SK-N-SH (cell line): ENCODE measurements around the gene DSCAML1. TPM values are rescaled to one million over a fixed set of nuclear protein-coding genes. Genes with fewer than 3 reads are reported as not detected.

Experiments used
- CTCF ChIA-PET: fragments of 300-600, 350-600 bp; formaldehyde crosslinking; extraction: SDS; loops from one replicate; lab custom pipeline; 2021; lab: Yijun Ruan, JAX
- POLR2A ChIA-PET: fragments of 350-600 bp; sonication (Branson Sonifier 250); formaldehyde crosslinking; extraction: SDS; loops from one replicate; lab custom pipeline; 2020; ENCODE audit warnings: antibody characterized with exemption, inconsistent platforms; lab: Yijun Ruan, JAX
- DNase-seq: peaks from one replicate; pipeline ENCODE4 v3.0.0; 2012
- H2AFZ ChIP-seq: fragments of 200-600 bp; sonication (generic); 2 replicates; pipeline ENCODE4 v1.8.1; 2016; ENCODE audit warnings: antibody characterized with exemption, mild to moderate bottlenecking, low read depth
- H3F3A ChIP-seq: fragments of 200-600 bp; sonication (generic); replicated peaks from 2 replicates; pipeline ENCODE3; 2016; ENCODE audit warnings: antibody characterized with exemption, mild to moderate bottlenecking; ENCODE audit not compliant: insufficient read depth
- H3K27ac ChIP-seq, 2 experiments: fragments of 200-500 bp in 1 of 2; fragments of 200-600 bp in 1 of 2; sonication (Bioruptor generic) in 1 of 2; sonication (generic), shearing (Covaris generic) in 1 of 2; 2 replicates each; pipeline versions ENCODE4 v1.5.1 to v1.6.1; 2014 to 2016; ENCODE audit warnings: low read depth in 2 of 2, inconsistent platforms in 1 of 2, low read length in 1 of 2, mild to moderate bottlenecking in 1 of 2, mixed read lengths in 1 of 2
- H3K27me3 ChIP-seq: fragments of 200-600 bp; sonication (generic), shearing (Covaris generic); 2 replicates; pipeline ENCODE4 v1.6.1; 2016; ENCODE audit warnings: mixed run types; ENCODE audit not compliant: insufficient read depth
- H3K36me3 ChIP-seq, 2 experiments: fragments of 200-500 bp in 1 of 2; fragments of 200-600 bp in 1 of 2; sonication (Bioruptor generic) in 1 of 2; sonication (generic) in 1 of 2; replicated peaks in 1 of 2; 2 replicates each; pipeline versions ENCODE3 to v1.5.1; 2014 to 2016; ENCODE audit warnings: low read length in 1 of 2, mild to moderate bottlenecking in 1 of 2; ENCODE audit not compliant: insufficient read depth in 2 of 2, control insufficient read depth in 1 of 2
- H3K4me1 ChIP-seq, 2 experiments: fragments of 200-500 bp in 1 of 2; fragments of 200-600 bp in 1 of 2; sonication (Bioruptor generic) in 1 of 2; sonication (generic), shearing (Covaris generic) in 1 of 2; 2 replicates each; pipeline versions ENCODE4 v1.5.1 to v1.6.1; 2014 to 2016; ENCODE audit warnings: low read depth in 1 of 2, low read length in 1 of 2, mixed run types in 1 of 2; ENCODE audit not compliant: insufficient read depth in 2 of 2, control insufficient read depth in 1 of 2
- H3K4me2 ChIP-seq: fragments of 200-600 bp; sonication (generic), shearing (Covaris generic); 2 replicates; pipeline ENCODE4 v1.6.1; 2017; ENCODE audit warnings: mixed run types
- H3K4me3 ChIP-seq, 2 experiments: fragments of 200-500 bp in 1 of 2; fragments of 200-600 bp in 1 of 2; sonication (Bioruptor generic) in 1 of 2; sonication (generic), shearing (Covaris generic) in 1 of 2; 2 replicates each; pipeline versions ENCODE4 v1.5.1 to v1.8.1; 2014 to 2016; ENCODE audit warnings: low read depth in 2 of 2, inconsistent platforms in 1 of 2, low read length in 1 of 2, mild to moderate bottlenecking in 1 of 2, mixed read lengths in 1 of 2, moderate library complexity in 1 of 2
- H3K79me2 ChIP-seq: fragments of 200-600 bp; sonication (generic); 2 replicates; pipeline ENCODE4 v1.8.1; 2017; ENCODE audit warnings: mild to moderate bottlenecking; ENCODE audit not compliant: insufficient read depth
- H3K9ac ChIP-seq: fragments of 200-600 bp; sonication (generic); 2 replicates; pipeline ENCODE4 v1.6.1; 2017; ENCODE audit warnings: mixed run types
- H3K9me2 ChIP-seq: fragments of 200-600 bp; sonication (generic); 2 replicates; pipeline ENCODE4 v1.6.1; 2017; ENCODE audit warnings: mixed run types
- H3K9me3 ChIP-seq: fragments of 200-600 bp; sonication (generic); 2 replicates; pipeline ENCODE4 v1.6.1; 2017; ENCODE audit warnings: mixed run types, mild to moderate bottlenecking, moderate library complexity
- H4K20me1 ChIP-seq: fragments of 200-600 bp; sonication (generic); 2 replicates; pipeline ENCODE4 v1.6.1; 2017; ENCODE audit warnings: mild to moderate bottlenecking, mixed run types; ENCODE audit not compliant: insufficient read depth
- CHD2 ChIP-seq: fragments of 150-350 bp; IDR thresholded peaks from 2 replicates; pipeline ENCODE4 v1.6.1; 2018; ENCODE audit warnings: low read length; ENCODE audit not compliant: partially characterized antibody
- ELF1 ChIP-seq: IDR thresholded peaks from 2 replicates; pipeline ENCODE4 v1.4.0; 2012
- EP300 ChIP-seq, 2 experiments: IDR thresholded peaks; 2 replicates each; pipeline versions ENCODE4 v1.4.0 to v1.6.1; 2012; ENCODE audit warnings: borderline replicate concordance in 1 of 2, low read depth in 1 of 2, low read length in 1 of 2
- EZH2phosphoT487 ChIP-seq: fragments of 200-600 bp; sonication (generic); IDR thresholded peaks from 2 replicates; pipeline ENCODE4 v1.6.1; 2017; ENCODE audit warnings: low read depth, mixed run types, mild to moderate bottlenecking, antibody characterized with exemption, moderate library complexity, borderline replicate concordance
- FOSL2 ChIP-seq: IDR thresholded peaks from 2 replicates; pipeline ENCODE4 v1.4.0; 2012; ENCODE audit warnings: low read depth, mild to moderate bottlenecking, moderate library complexity, borderline replicate concordance
- FOXJ3 ChIP-seq: sonication (generic); formaldehyde crosslinking; IDR thresholded peaks from 2 replicates; pipeline ENCODE4 v1.5.1; 2020; ENCODE audit warnings: mild to moderate bottlenecking, missing genetic modification reagents
- MXI1 ChIP-seq: IDR thresholded peaks from 2 replicates; pipeline ENCODE4 v1.6.1; 2012; ENCODE audit warnings: mild to moderate bottlenecking, low read depth, low read length, improper control_type of control experiment
- POLR2AphosphoS5 ChIP-seq: IDR thresholded peaks from 2 replicates; pipeline ENCODE4 v1.6.1; 2012; ENCODE audit warnings: low read depth, low read length
- RAD21 ChIP-seq: IDR thresholded peaks from 2 replicates; pipeline ENCODE4 v1.6.1; 2012; ENCODE audit warnings: mild to moderate bottlenecking, low read length
- RXRA ChIP-seq: IDR thresholded peaks from 2 replicates; pipeline ENCODE4 v1.4.0; 2012; ENCODE audit warnings: low read depth, mild to moderate bottlenecking, borderline replicate concordance
- SIN3A ChIP-seq: IDR thresholded peaks from 2 replicates; pipeline ENCODE4 v1.6.1; 2012; ENCODE audit warnings: low read depth, mild to moderate bottlenecking, low read length, moderate library complexity, borderline replicate concordance
- SMC3 ChIP-seq: IDR thresholded peaks from 2 replicates; pipeline ENCODE4 v1.6.1; 2012; ENCODE audit warnings: low read depth, low read length, improper control_type of control experiment
- TEAD4 ChIP-seq: IDR thresholded peaks from 2 replicates; pipeline ENCODE4 v1.4.0; 2012; ENCODE audit warnings: mild to moderate bottlenecking, borderline replicate concordance; ENCODE audit not compliant: insufficient read depth
- YY1 ChIP-seq: IDR thresholded peaks from 2 replicates; pipeline ENCODE4 v1.4.0; 2012; ENCODE audit warnings: low read depth, mild to moderate bottlenecking
- WGBS: methylation state at CpG from one replicate; pipeline ENCODE4 v1.1.6; 2017; ENCODE audit warnings: low lambda C conversion rate; 5-methylcytosine and 5-hydroxymethylcytosine counted together
- polyA plus RNA-seq, 3 experiments: library from polyadenylated mRNA; depleted of rRNA; stranded (reverse); fragments of >200 nt; gene quantifications; 2 replicates each; pipeline ENCODE4 v1.2.3, GENCODE V29; 2012
- TF ChIP-seq, protein P1 (sequence below): IDR thresholded peaks from 2 replicates; pipeline ENCODE4 v1.4.0; 2012; ENCODE audit warnings: low read depth, borderline replicate concordance
- TF ChIP-seq, protein P2 (sequence below): IDR thresholded peaks from 2 replicates; pipeline ENCODE4 v1.4.0; 2012; ENCODE audit warnings: low read depth, borderline replicate concordance
- TF ChIP-seq, protein P3 (sequence below): IDR thresholded peaks from 2 replicates; pipeline ENCODE4 v1.4.0; 2012; ENCODE audit warnings: low read depth
- TF ChIP-seq, protein P4 (sequence below): fragments of 200-600 bp; sonication (generic); IDR thresholded peaks from 2 replicates; pipeline ENCODE4 v1.6.1; 2017; ENCODE audit warnings: antibody characterized with exemption, mild to moderate bottlenecking, moderate library complexity
- TF ChIP-seq, protein P5 (sequence below): fragments of 150-350 bp; IDR thresholded peaks from 2 replicates; pipeline ENCODE4 v1.6.1; 2016; ENCODE audit warnings: mild to moderate bottlenecking, low read depth, low read length

DSCAML1 gene
- polyA plus RNA-seq, 1 of the 3 experiments (the other 2 are of a cell fraction) = not detected

DNA sequence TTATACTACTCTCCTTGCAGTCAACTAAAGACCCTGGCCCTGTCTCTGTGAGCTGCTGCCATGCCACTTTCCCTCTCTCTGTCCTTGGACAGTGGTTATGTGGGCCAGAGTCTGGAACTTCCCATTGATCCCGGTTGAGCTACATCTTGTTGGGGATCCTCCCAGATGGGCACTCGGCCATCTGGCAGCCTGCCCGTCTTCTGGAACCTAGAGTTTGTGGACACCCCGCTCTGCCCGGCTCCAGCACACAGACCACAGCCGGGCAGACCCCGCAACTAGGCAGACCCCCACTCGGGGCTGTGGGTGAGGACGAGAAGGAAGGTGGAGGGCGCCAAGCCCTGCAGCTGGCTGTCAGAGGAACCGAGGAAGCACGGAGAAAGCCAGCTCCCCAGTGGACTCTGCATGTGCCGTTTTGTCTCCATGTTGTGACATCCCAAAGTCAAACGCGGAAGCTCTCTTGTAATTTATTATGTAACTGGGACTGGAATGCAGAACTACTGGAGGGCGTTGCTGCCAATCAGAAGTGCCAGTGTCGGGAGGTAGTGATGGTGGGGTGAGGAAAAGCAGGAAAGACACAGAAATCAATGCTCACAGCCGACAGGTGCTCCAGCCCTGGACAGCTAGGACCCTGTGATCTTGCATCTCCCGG is 261.7 kb downstream of the DSCAML1 start:
- no peak overlapping the region for H3K4me2 ChIP-seq
- DNase-seq = peak; percentile 70
- CTCF ChIA-PET = interaction anchor here (0.8 to 1.6 kb wide), 8 partner anchors 9 to 282 kb away, joined by 3 to 5 read pairs (median 3); no protein-coding TSS in a partner anchor
- no peaks in the 10 kb centered on the region; the same call in 1 of the 2 replicates for H3K27me3 ChIP-seq
- no peak overlapping the region for H2AFZ ChIP-seq
- no peak overlapping the region for H3K27ac ChIP-seq
- H3F3A ChIP-seq = no peaks in the 10 kb centered on the region
- H3K4me1 ChIP-seq = peaks cover 0 to 24% of the 10 kb centered on the region in 2 experiments; a peak in 1 of 4 replicates
- TF ChIP-seq TEAD4 = no peak
- no peak for TF ChIP-seq SIN3A
- TF ChIP-seq, protein P1, sequence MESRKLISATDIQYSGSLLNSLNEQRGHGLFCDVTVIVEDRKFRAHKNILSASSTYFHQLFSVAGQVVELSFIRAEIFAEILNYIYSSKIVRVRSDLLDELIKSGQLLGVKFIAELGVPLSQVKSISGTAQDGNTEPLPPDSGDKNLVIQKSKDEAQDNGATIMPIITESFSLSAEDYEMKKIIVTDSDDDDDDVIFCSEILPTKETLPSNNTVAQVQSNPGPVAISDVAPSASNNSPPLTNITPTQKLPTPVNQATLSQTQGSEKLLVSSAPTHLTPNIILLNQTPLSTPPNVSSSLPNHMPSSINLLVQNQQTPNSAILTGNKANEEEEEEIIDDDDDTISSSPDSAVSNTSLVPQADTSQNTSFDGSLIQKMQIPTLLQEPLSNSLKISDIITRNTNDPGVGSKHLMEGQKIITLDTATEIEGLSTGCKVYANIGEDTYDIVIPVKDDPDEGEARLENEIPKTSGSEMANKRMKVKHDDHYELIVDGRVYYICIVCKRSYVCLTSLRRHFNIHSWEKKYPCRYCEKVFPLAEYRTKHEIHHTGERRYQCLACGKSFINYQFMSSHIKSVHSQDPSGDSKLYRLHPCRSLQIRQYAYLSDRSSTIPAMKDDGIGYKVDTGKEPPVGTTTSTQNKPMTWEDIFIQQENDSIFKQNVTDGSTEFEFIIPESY = no peak
- TF ChIP-seq, protein P2, sequence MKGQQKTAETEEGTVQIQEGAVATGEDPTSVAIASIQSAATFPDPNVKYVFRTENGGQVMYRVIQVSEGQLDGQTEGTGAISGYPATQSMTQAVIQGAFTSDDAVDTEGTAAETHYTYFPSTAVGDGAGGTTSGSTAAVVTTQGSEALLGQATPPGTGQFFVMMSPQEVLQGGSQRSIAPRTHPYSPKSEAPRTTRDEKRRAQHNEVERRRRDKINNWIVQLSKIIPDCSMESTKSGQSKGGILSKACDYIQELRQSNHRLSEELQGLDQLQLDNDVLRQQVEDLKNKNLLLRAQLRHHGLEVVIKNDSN = no peak
- 35% methylated on average over 9 of the region's 19 CpGs for WGBS
- H3K9me2 ChIP-seq = no peaks in the 10 kb centered on the region
- POLR2A ChIA-PET = no interaction called here
- H4K20me1 ChIP-seq = no peaks in the 10 kb centered on the region
- H3K79me2 ChIP-seq = no peaks in the 10 kb centered on the region
- no peak overlapping the region for H3K9ac ChIP-seq
- no peaks in the 10 kb centered on the region for H3K9me3 ChIP-seq
- no peak overlapping the region for H3K4me3 ChIP-seq
- no peaks in the 10 kb centered on the region for H3K36me3 ChIP-seq

DNA sequence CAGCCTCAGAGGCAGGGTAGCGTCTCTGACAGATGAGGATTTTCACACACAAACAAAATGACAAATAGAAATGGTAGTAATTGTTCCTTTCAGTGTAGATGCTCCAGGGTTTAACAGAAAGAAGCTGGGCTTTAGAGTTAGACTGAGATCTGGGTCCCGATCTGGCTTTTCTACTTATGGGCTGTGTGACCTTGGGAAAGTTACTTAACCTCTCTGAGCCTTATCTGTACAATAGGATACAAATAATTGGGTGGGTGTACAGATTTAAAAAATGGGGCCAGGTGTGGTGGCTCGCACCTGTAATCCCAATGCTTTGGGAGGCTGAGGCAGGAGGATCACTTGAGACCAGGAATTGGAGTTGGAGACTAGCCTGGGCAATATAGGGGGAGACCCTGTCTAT is 264.4 kb downstream of the DSCAML1 start:
- no peaks in the 10 kb centered on the region for H3K79me2 ChIP-seq
- H3K27ac ChIP-seq = no peak overlapping the region
- CTCF ChIA-PET = interaction anchor here (2.1 kb wide), 1 partner anchor 277 kb away, joined by 6 read pairs; no protein-coding TSS in a partner anchor
- no peak overlapping the region for H3K4me2 ChIP-seq
- H3K27me3 ChIP-seq = no peaks in the 10 kb centered on the region; the same call in 1 of the 2 replicates
- POLR2A ChIA-PET = no interaction called here
- H4K20me1 ChIP-seq = no peaks in the 10 kb centered on the region
- no peaks in the 10 kb centered on the region for H3K9me3 ChIP-seq
- no peaks in the 10 kb centered on the region for H3F3A ChIP-seq
- no peak overlapping the region for H2AFZ ChIP-seq
- no peak for DNase-seq
- H3K9me2 ChIP-seq = no peaks in the 10 kb centered on the region
- no peak overlapping the region for H3K9ac ChIP-seq
- H3K4me1 ChIP-seq = peaks cover 0 to 24% of the 10 kb centered on the region in 2 experiments; a peak in 1 of 4 replicates
- H3K36me3 ChIP-seq = no peaks in the 10 kb centered on the region
- H3K4me3 ChIP-seq = no peak overlapping the region
- 53% methylated on average over 3 of the region's 3 CpGs for WGBS
- TF ChIP-seq RAD21 = no peak
- TF ChIP-seq EP300 (IDR thresholded peaks at IDR 0.05; ENCODE audit: borderline replicate concordance in 1 of 2, low read depth in 1 of 2, low read length in 1 of 2) = no peak
- TF ChIP-seq POLR2AphosphoS5 = no peak
- TF ChIP-seq, protein P3, sequence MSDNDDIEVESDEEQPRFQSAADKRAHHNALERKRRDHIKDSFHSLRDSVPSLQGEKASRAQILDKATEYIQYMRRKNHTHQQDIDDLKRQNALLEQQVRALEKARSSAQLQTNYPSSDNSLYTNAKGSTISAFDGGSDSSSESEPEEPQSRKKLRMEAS = no peak
- TF ChIP-seq FOXJ3 (CRISPR knock-in tag) = no peak
- TF ChIP-seq EZH2phosphoT487 = no peak
- TF ChIP-seq, protein P4, sequence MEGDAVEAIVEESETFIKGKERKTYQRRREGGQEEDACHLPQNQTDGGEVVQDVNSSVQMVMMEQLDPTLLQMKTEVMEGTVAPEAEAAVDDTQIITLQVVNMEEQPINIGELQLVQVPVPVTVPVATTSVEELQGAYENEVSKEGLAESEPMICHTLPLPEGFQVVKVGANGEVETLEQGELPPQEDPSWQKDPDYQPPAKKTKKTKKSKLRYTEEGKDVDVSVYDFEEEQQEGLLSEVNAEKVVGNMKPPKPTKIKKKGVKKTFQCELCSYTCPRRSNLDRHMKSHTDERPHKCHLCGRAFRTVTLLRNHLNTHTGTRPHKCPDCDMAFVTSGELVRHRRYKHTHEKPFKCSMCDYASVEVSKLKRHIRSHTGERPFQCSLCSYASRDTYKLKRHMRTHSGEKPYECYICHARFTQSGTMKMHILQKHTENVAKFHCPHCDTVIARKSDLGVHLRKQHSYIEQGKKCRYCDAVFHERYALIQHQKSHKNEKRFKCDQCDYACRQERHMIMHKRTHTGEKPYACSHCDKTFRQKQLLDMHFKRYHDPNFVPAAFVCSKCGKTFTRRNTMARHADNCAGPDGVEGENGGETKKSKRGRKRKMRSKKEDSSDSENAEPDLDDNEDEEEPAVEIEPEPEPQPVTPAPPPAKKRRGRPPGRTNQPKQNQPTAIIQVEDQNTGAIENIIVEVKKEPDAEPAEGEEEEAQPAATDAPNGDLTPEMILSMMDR = no peak
- TF ChIP-seq CHD2 = no peak
- no peak for TF ChIP-seq ELF1
- TF ChIP-seq RXRA = no peak
- TF ChIP-seq FOSL2 = no peak
- TF ChIP-seq TEAD4 = no peak
- TF ChIP-seq, protein P5, sequence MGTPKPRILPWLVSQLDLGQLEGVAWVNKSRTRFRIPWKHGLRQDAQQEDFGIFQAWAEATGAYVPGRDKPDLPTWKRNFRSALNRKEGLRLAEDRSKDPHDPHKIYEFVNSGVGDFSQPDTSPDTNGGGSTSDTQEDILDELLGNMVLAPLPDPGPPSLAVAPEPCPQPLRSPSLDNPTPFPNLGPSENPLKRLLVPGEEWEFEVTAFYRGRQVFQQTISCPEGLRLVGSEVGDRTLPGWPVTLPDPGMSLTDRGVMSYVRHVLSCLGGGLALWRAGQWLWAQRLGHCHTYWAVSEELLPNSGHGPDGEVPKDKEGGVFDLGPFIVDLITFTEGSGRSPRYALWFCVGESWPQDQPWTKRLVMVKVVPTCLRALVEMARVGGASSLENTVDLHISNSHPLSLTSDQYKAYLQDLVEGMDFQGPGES = no peak
- no peak for TF ChIP-seq SIN3A
- no peak for TF ChIP-seq YY1
- TF ChIP-seq MXI1 = no peak
- no peak for TF ChIP-seq SMC3
